Karpas-422 (cell line): ENCODE data around the gene ZNF136. TPM values are rescaled to one million over a fixed set of nuclear protein-coding genes. Genes with fewer than 3 reads are reported as not detected.
A peak's percentile ranks its signal among the peaks of the same experiment; 100 is the strongest.

Source experiments
- DNase-seq: peaks from one replicate; pipeline ENCODE4 v3.0.0-alpha.2; 2015
- H2AFZ ChIP-seq: fragments of 200-600 bp; sonication (generic); 2 replicates; pipeline ENCODE4 v1.6.1; 2014; ENCODE audit warnings: antibody characterized with exemption, low read length, mixed read lengths
- H3K27ac ChIP-seq: fragments of 200-600 bp; sonication (generic); 2 replicates; pipeline ENCODE4 v1.5.1; 2014; ENCODE audit warnings: mild to moderate bottlenecking, low read length, moderate library complexity
- H3K27me3 ChIP-seq: fragments of 200-600 bp; sonication (generic); 2 replicates; pipeline ENCODE4 v1.6.1; 2014; ENCODE audit warnings: low read length, mixed read lengths
- H3K36me3 ChIP-seq: fragments of 200-600 bp; sonication (generic); 2 replicates; pipeline ENCODE4 v1.6.1; 2014; ENCODE audit warnings: low read length, mixed read lengths; ENCODE audit not compliant: insufficient read depth
- H3K4me1 ChIP-seq: fragments of 200-600 bp; sonication (generic); 2 replicates; pipeline ENCODE4 v1.6.1; 2014; ENCODE audit warnings: mild to moderate bottlenecking, low read length, mixed read lengths
- H3K4me2 ChIP-seq: fragments of 200-600 bp; sonication (generic); 2 replicates; pipeline ENCODE4 v1.6.1; 2014; ENCODE audit warnings: low read length, low read depth, mild to moderate bottlenecking; ENCODE audit not compliant: poor library complexity, severe bottlenecking
- H3K4me3 ChIP-seq: fragments of 200-600 bp; sonication (generic); 2 replicates; pipeline ENCODE4 v1.5.1; 2014; ENCODE audit warnings: mild to moderate bottlenecking, antibody characterized with exemption, low read length, mixed read lengths
- H3K79me2 ChIP-seq: fragments of 200-600 bp; sonication (generic); 2 replicates; pipeline ENCODE4 v1.6.1; 2014; ENCODE audit warnings: mild to moderate bottlenecking, low read length, mixed read lengths
- H3K9ac ChIP-seq: fragments of 200-600 bp; sonication (generic); 2 replicates; pipeline ENCODE4 v1.6.0; 2014; ENCODE audit warnings: low read length
- H3K9me2 ChIP-seq: fragments of 200-600 bp; sonication (generic), shearing (Covaris generic); replicated peaks from 2 replicates; pipeline ENCODE4 v1.6.0; 2014; ENCODE audit warnings: mild to moderate bottlenecking, low read length, moderate library complexity; ENCODE audit not compliant: insufficient read depth
- H3K9me3 ChIP-seq: fragments of 300-700, 200-600 bp; sonication (generic); 2 replicates; pipeline ENCODE4 v1.6.1; 2014; ENCODE audit warnings: low read length, mixed read lengths
- H4K20me1 ChIP-seq: fragments of 200-600 bp; sonication (generic); 2 replicates; pipeline ENCODE4 v1.6.1; 2014; ENCODE audit warnings: mild to moderate bottlenecking, antibody characterized with exemption, low read length, low read depth; ENCODE audit not compliant: insufficient read depth
- total RNA-seq: library from RNA; depleted of rRNA; stranded (reverse); fragments of >200 nt; shearing (Covaris generic); gene quantifications from 2 replicates; pipeline ENCODE4 v1.2.3, GENCODE V29; 2014; ENCODE audit warnings: low replicate concordance

The ZNF136 gene
- total RNA-seq, 1 experiment from 2014 or later: 10.1 TPM

DNA sequence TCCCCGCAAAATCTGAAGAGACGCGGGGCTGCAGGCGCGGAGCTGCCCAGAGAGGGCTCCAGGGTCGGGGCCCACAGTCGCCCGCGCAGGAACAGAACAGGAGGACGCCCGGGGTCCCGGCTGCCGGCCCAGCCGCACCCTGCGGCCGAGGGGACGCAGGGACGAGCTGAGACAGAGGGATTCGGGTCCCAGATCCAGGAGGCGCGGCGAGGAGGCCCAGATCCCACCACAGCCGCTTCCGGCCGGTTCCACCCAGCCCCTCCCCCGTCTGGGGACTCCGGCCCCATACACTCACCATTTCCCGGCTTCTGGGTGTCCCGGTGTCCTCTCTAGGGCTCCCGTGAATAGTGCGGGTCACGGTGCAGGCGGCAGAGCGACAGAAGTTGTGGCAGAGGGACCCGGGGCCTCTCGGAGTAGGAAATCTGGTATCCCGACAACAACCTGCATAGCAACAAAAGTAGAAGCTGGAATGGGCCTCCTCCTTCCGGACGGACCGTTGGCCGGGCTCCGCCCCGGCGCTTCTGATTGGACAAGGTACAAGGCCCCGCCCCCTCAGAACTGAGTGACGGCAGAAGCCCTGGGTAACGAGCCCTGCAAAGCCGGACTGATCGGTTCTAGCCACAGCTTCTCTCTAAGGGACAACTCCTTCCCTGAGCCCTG is 22.9 kb upstream of the ZNF136 start, which contains the start of gene ZNF20:
Gene ZNF20 (minus strand): TSS at position 466 of the 660 bp plus-strand sequence. CDS start 168 bp downstream, at position 298.
- DNase-seq: peak; percentile 98
- Histone ChIP-seq H3K9me3 (peaks cover 3% of the 10 kb centered on the region; the same call in 1 of the 2 replicates), H3K27ac (peak within 1 kb of the TSS; percentile 53), H3K4me1 (peaks cover 18% of the 10 kb centered on the region), H2AFZ (peak within 1 kb of the TSS; percentile 26; the same call in 1 of the 2 replicates), H3K9me2 (no peaks in the 10 kb centered on the region), H3K4me2 (peak within 1 kb of the TSS; percentile 84), H3K9ac (peak within 1 kb of the TSS; percentile 84), H3K4me3 (peak within 1 kb of the TSS; percentile 83), H3K27me3 (no peaks in the 10 kb centered on the region), H3K36me3 (peaks cover 39% of the 10 kb centered on the region), H3K79me2 (peaks cover 34% of the 10 kb centered on the region), H4K20me1 (no peaks in the 10 kb centered on the region)

DNA sequence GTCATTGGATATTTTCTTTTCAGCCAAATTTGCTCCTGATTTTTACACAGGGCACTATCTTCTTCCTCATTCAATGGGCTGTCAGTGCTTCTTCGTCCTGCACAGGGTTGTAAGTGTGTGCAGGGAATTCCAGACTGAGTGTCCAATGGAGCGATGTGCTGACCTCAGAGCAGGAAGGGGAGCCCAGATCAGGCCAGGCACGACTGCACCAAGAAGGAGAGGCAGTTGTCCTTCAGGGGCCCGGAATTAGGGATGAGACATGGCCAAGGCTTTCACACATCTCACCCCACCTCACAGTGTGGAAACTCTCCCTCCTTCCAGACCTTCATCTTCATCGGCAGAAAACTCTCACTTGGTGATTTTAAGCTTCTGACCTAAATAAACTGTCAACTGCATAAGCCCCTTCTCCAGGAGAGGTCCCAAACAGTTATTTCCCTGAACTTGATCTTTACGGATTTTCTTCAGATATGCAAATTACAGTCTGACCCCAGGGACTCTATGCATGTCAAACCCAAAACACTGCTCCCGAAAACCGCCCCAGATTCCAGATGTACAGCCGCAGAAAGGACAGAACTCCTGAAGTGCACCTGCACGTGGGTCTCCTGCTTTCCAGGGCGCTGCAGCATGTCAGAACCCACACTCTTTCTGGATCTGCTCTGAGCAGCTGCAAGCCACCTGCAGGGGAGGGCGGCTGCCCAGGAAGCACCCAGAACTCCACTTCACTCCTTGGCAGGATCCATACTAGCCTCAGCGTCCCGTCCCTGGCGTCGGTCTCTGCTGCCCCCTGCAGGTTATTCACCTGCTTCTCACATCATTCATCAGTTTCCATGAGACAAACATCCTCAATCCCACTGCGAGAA is 22.1 kb upstream of the ZNF136 start:
- Histone ChIP-seq H3K4me1 (peaks cover 18% of the 10 kb centered on the region), H4K20me1 (no peaks in the 10 kb centered on the region), H3K27ac (peak overlapping the region; percentile 44), H3K9me3 (peaks cover 7% of the 10 kb centered on the region), H3K9ac (peak overlapping the region; percentile 84), H3K27me3 (no peaks in the 10 kb centered on the region), H3K4me2 (peak overlapping the region; percentile 84), H3K79me2 (peaks cover 34% of the 10 kb centered on the region), H3K4me3 (peak overlapping the region; percentile 83), H2AFZ (peak overlapping the region; percentile 26; the same call in 1 of the 2 replicates), H3K36me3 (peaks cover 39% of the 10 kb centered on the region), H3K9me2 (no peaks in the 10 kb centered on the region)
- peak; percentile 95 for DNase-seq

DNA sequence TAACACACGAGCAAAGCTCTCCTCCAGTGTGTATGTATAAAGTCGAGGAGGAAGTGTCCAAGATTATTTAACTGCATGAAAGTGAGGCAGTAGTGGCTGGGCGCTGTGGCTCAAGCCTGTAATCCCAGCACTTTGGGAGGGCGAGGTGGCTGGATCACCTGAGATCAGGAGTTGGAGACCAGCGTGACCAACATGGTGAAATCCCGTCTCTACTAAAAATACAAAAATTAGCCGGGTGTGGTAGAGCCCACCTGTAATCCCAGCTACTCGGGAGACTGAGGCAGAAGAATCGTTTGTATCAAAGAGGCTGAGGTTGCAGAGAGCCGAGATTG is 21.5 kb upstream of the ZNF136 start:
- H3K27ac ChIP-seq: no peak overlapping the region
- H3K4me3 ChIP-seq: peak overlapping the region; percentile 83; the same call in 1 of the 2 replicates
- H3K9me3 ChIP-seq: peaks cover 13% of the 10 kb centered on the region
- no peaks in the 10 kb centered on the region for H3K9me2 ChIP-seq
- H3K79me2 ChIP-seq: peaks cover 34% of the 10 kb centered on the region
- peak overlapping the region; percentile 84 for H3K4me2 ChIP-seq
- no peak overlapping the region for H2AFZ ChIP-seq
- peaks cover 42% of the 10 kb centered on the region for H3K36me3 ChIP-seq
- no peak for DNase-seq
- H3K27me3 ChIP-seq: no peaks in the 10 kb centered on the region
- no peak overlapping the region for H3K9ac ChIP-seq
- peaks cover 18% of the 10 kb centered on the region for H3K4me1 ChIP-seq
- H4K20me1 ChIP-seq: no peaks in the 10 kb centered on the region

DNA sequence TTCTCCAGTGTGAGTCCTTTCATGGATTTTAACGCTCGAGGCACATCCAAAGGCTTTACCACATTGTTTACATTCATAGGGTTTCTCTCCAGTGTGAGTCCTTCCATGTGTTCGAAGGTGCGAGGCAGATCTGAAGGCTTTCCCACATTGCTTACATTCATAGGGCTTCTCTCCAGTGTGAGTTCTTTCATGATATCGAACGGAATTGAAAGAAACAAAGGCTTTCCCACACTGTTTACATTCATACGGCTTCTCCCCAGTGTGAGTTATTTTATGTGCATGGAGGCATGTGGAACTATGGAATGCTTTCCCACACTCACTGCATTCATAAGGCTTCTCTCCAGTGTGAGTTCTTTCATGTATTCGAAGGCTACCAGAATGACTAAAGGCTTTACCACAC is 17.5 kb upstream of the ZNF136 start:
- no peaks in the 10 kb centered on the region for H3K9me2 ChIP-seq
- H3K4me1 ChIP-seq: peaks cover 10% of the 10 kb centered on the region
- peaks cover 36% of the 10 kb centered on the region for H3K36me3 ChIP-seq
- no peak overlapping the region for H3K4me3 ChIP-seq
- DNase-seq: no peak
- no peak overlapping the region for H3K4me2 ChIP-seq
- no peak overlapping the region for H3K27ac ChIP-seq
- H2AFZ ChIP-seq: no peak overlapping the region
- no peaks in the 10 kb centered on the region for H3K27me3 ChIP-seq
- no peak overlapping the region for H3K9ac ChIP-seq
- no peaks in the 10 kb centered on the region for H4K20me1 ChIP-seq
- peaks cover 27% of the 10 kb centered on the region for H3K9me3 ChIP-seq
- H3K79me2 ChIP-seq: peaks cover 6% of the 10 kb centered on the region; the same call in 1 of the 2 replicates

DNA sequence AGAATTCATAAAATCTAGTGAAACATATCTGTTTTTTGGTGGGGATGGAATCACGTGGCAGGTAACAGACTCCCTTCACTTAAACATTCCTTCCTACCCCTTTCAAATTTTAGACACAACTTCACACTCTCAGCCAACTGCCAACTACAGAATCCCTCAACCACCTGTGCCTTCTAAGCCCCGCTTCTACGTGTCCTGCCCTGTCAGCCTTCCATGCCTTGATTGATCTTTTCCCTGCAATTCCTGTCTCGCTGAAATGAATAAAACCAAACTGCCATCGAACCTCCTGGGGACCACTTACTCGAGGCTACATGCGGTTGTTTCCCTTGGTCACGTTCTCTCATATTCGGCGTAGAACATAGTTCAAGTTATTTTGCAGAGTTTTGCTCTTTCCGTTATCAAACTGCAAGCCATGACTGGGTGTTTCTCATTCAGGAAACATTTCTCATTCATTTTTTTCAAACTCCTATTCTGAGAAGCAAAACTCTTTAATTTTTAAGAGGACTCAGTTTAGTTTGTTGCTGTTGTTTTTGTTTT is 7.5 kb upstream of the ZNF136 start:
- H3K9ac ChIP-seq: peak overlapping the region; percentile 98
- no peaks in the 10 kb centered on the region for H3K9me3 ChIP-seq
- H3K9me2 ChIP-seq: no peaks in the 10 kb centered on the region
- H2AFZ ChIP-seq: no peak overlapping the region
- H3K4me2 ChIP-seq: peak overlapping the region; percentile 88
- H3K27ac ChIP-seq: peak overlapping the region; percentile 80; the same call in 1 of the 2 replicates
- DNase-seq: no peak
- H4K20me1 ChIP-seq: no peaks in the 10 kb centered on the region
- peaks cover 19% of the 10 kb centered on the region for H3K4me1 ChIP-seq
- H3K79me2 ChIP-seq: peaks cover 47% of the 10 kb centered on the region
- peak overlapping the region; percentile 92 for H3K4me3 ChIP-seq
- no peaks in the 10 kb centered on the region for H3K27me3 ChIP-seq
- H3K36me3 ChIP-seq: peaks cover 29% of the 10 kb centered on the region

DNA sequence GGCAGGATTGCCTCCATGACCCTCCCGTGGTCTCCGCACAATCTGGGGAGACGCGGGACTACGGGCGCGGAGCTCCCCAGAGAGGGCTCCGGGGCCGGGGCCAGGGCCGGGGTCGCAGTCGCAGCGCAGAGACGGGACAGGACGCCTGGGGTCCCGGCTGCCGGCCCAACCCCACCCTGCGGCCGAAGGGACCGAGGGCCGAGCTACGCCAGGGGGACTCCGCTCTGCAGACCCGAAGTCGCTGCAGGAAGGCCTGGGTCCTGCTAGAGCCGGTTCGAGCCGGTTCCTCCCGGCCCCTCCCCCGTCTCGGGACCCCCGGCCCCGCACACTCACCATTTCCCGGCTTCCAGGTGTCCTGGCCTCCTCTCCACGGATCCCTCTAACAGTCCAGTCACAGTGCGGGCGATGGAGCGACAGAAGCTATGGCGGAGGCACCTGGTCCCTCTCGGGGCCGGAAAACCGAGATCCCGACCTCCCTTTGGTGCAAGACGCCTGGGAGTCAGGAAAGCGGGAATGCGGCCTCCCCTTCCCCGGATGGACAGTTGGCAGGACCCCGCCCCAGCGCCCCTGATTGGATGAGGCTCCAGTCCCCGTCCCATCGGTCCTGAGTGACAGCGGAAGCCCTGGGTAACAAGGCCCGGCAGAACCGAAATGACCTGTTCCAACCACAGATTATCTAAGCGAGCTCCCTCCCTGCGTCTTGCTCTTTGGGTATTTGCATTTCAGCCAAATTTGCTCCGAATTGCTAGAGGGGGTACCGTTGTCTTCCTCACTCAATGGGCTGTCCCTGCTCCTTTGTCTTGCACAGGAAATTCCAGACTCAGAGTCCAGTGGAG is 6.5 kb upstream of the ZNF136 start, which contains the start of gene ZNF625:
Gene ZNF625 (minus strand): TSS at position 512 of the 836 bp plus-strand sequence. CDS start 176 bp downstream, at position 336.
- peak; percentile 90 for DNase-seq
- Histone ChIP-seq H3K9me2 (no peaks in the 10 kb centered on the region), H3K4me1 (peaks cover 19% of the 10 kb centered on the region), H3K27me3 (no peaks in the 10 kb centered on the region), H4K20me1 (no peaks in the 10 kb centered on the region), H3K4me3 (peak within 1 kb of the TSS; percentile 92), H3K9ac (peak within 1 kb of the TSS; percentile 98), H3K27ac (peak within 1 kb of the TSS; percentile 80), H3K9me3 (no peaks in the 10 kb centered on the region), H3K36me3 (peaks cover 22% of the 10 kb centered on the region), H3K4me2 (peak within 1 kb of the TSS; percentile 88), H3K79me2 (peaks cover 41% of the 10 kb centered on the region), H2AFZ (peak within 1 kb of the TSS; percentile 88)

DNA sequence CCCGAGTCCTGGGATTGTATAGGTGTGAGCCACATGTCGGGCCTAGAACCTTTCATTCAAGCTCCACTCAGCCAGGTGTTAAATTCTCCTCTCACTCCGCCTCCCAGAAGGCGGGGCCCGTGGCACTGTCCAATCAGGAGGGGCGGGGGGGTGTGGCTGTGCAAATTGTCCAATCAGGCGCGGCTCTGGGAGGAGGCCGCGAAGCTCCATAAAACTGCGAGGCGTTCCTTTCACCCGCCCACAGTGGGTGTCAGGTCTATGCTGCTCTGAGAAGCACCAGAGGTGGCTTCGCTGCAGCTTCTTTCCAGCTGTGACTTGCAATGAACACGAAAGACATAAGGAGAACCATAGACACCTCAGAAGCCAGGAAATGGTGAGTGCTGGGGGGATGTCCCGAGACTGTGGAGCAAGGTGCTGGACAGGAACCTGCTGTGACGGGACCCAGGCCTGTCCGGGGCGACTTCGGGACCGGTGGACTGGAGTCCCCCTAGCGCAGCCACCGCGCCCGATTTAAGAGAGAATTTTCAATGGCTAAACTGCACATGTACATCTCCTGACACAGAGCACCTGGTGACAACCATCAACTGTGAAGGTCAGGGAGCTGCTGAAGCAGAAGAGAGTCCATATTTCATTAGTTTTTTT is 3.0 kb upstream of the ZNF136 start:
- Histone ChIP-seq H3K9me2 (no peaks in the 10 kb centered on the region), H3K79me2 (peaks cover 37% of the 10 kb centered on the region), H3K4me1 (peaks cover 22% of the 10 kb centered on the region), H3K9me3 (no peaks in the 10 kb centered on the region), H3K27ac (no peak overlapping the region), H2AFZ (no peak overlapping the region), H3K9ac (no peak overlapping the region), H4K20me1 (no peaks in the 10 kb centered on the region), H3K27me3 (no peaks in the 10 kb centered on the region), H3K36me3 (peaks cover 4% of the 10 kb centered on the region), H3K4me3 (no peak overlapping the region), H3K4me2 (no peak overlapping the region)
- no peak for DNase-seq
